Left renal pelvis (tissue), 4 donors: ENCODE results near the gene MYBPC1. TPM values are rescaled to one million over a fixed set of nuclear protein-coding genes. Genes with fewer than 3 reads are reported as not detected.

Experiments used
- DNase-seq, 4 donors: peaks; one replicate each; pipeline ENCODE4 v3.0.0-alpha.2; 2013; ENCODE audit warnings: low read depth in 4 of 4, low spot score in 3 of 4
- polyA plus RNA-seq, 4 donors: library from polyadenylated mRNA; unstranded; fragments of 120-200 nt; gene quantifications; one replicate each; pipeline ENCODE4 v1.2.1, GENCODE V29; 2013; ENCODE audit not compliant: insufficient read length in 4 of 4

Gene MYBPC1
- polyA plus RNA-seq, 4 donors = 0.11 to 0.21 TPM; not detected in 2

GRCh38 chr12:101598483-101598882 is 3.7 kb downstream of the MYBPC1 start:
- no peak for DNase-seq

- DNase-seq = no peak
Observed at GRCh38 chr12:101599311-101599710, 4.5 kb downstream of the MYBPC1 start.

- no peak for DNase-seq
Observed at GRCh38 chr12:101599771-101600484, 5.2 kb downstream of the MYBPC1 start.

- no peak for DNase-seq
Observed at GRCh38 chr12:101604132-101604531, 9.4 kb downstream of the MYBPC1 start.

- no peak for DNase-seq
Observed at GRCh38 chr12:101607894-101608293, 13.1 kb downstream of the MYBPC1 start.

- no peak for DNase-seq
Observed at GRCh38 chr12:101608301-101609133, 13.7 kb downstream of the MYBPC1 start.

GRCh38 chr12:101609198-101609597 is 14.4 kb downstream of the MYBPC1 start:
- DNase-seq = no peak

GRCh38 chr12:101612160-101612916 is 17.6 kb downstream of the MYBPC1 start:
- no peak for DNase-seq

- DNase-seq = no peak
Observed at GRCh38 chr12:101616027-101616494, 21.3 kb downstream of the MYBPC1 start.

GRCh38 chr12:101619026-101619786 is 24.4 kb downstream of the MYBPC1 start:
- no peak for DNase-seq

- DNase-seq = no peak
Observed at GRCh38 chr12:101619858-101620761, 25.3 kb downstream of the MYBPC1 start.

GRCh38 chr12:101620762-101621133 is 26.0 kb downstream of the MYBPC1 start:
- DNase-seq = no peak

- DNase-seq = no peak
Observed at GRCh38 chr12:101628676-101629075, 33.9 kb downstream of the MYBPC1 start.

GRCh38 chr12:101634724-101635123 is 40.0 kb downstream of the MYBPC1 start:
- no peak for DNase-seq

- DNase-seq = no peak
Observed at GRCh38 chr12:101637936-101638335, 43.2 kb downstream of the MYBPC1 start.

- peak; percentile 7 to 19 (median 11) for DNase-seq
Observed at GRCh38 chr12:101642115-101643067, 47.6 kb downstream of the MYBPC1 start.

- DNase-seq = no peak
Observed at GRCh38 chr12:101647711-101648110, 52.9 kb downstream of the MYBPC1 start.

GRCh38 chr12:101648195-101648594 is 53.4 kb downstream of the MYBPC1 start:
- DNase-seq = no peak
